Duodenal mucosa (tissue), 2 donors: Measurements from ENCODE around the gene UNC13B.

Experiments used
- H3K27ac ChIP-seq: one replicate; pipeline ENCODE4 v1.7.0; 2013; ENCODE audit warnings: low read depth, low read length
- H3K27me3 ChIP-seq, 2 donors: one replicate each; pipeline ENCODE4 v1.7.0; 2013; ENCODE audit warnings: low read length in 2 of 2, control low read depth in 1 of 2; ENCODE audit not compliant: insufficient read depth in 2 of 2, control insufficient read depth in 1 of 2
- H3K36me3 ChIP-seq, 2 donors: one replicate each; pipeline ENCODE4 v1.7.0; 2013; ENCODE audit warnings: low read length in 2 of 2, control low read depth in 1 of 2; ENCODE audit not compliant: insufficient read depth in 2 of 2, control insufficient read depth in 1 of 2
- H3K4me1 ChIP-seq, 2 donors: one replicate each; pipeline ENCODE4 v1.7.0; 2013; ENCODE audit warnings: low read length in 2 of 2, control low read depth in 1 of 2; ENCODE audit not compliant: insufficient read depth in 2 of 2, control insufficient read depth in 1 of 2
- H3K4me3 ChIP-seq, 2 donors: one replicate each; pipeline ENCODE4 v1.7.0; 2013; ENCODE audit warnings: low read length in 2 of 2, low read depth in 1 of 2
- H3K9ac ChIP-seq, 2 donors: one replicate each; pipeline ENCODE4 v1.7.0; 2013; ENCODE audit warnings: low read length in 2 of 2, low read depth in 1 of 2
- H3K9me3 ChIP-seq, 2 donors: one replicate each; pipeline ENCODE4 v1.7.0; 2013; ENCODE audit warnings: low read length in 2 of 2, control low read depth in 1 of 2; ENCODE audit not compliant: control insufficient read depth in 1 of 2

UNC13B gene

DNA sequence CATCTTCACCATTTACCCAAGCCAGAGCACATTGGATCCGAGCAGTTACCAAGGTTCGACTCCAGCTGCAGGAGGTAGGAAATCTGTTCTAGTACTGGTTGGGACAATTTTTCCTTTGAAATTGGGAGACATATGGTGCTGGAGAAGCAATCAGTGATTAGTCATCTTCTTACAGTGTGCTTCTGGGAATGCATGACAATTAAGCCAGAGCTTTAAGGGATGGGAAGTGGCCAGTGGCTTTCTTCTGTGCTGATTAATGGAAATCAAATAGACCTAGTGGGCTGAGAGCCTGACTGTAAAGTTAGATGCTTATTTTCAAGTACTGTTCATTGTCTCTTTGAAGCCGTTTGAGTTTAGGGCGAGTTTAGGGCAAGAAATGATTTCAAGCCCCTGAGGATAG is 152.1 kb downstream of the UNC13B start:
- no peaks in the 10 kb centered on the region for H3K27me3 ChIP-seq
- H3K4me3 ChIP-seq, result no peak overlapping the region
- no peak overlapping the region for H3K27ac ChIP-seq
- H3K9me3 ChIP-seq, result no peaks in the 10 kb centered on the region
- H3K4me1 ChIP-seq, result no peaks in the 10 kb centered on the region
- H3K9ac ChIP-seq, result no peak overlapping the region
- peaks cover 5 to 17% of the 10 kb centered on the region in 2 donors for H3K36me3 ChIP-seq

DNA sequence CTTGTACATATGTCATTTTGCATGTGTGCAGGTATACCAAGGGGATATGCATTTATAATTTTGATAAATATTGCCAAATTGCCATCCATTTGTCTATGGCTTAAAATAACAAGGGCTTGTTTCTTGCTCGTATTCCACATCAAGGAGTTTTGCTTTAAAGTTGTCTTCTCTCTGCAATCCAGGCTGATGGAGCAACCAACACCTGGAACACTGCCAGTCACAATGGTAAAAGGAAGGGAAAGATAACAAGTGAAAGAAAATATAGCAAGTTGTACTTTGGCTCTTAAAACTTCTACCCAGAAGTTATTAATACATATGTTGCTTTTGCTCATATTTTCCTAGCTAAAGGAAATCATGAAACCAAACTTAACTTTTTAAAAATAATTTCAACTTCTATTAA is 156.9 kb downstream of the UNC13B start:
- H3K27me3 ChIP-seq, result no peaks in the 10 kb centered on the region
- no peak overlapping the region for H3K4me3 ChIP-seq
- H3K9ac ChIP-seq, result no peak overlapping the region
- no peaks in the 10 kb centered on the region for H3K9me3 ChIP-seq
- no peak overlapping the region for H3K27ac ChIP-seq
- H3K36me3 ChIP-seq, result peaks cover 9 to 22% of the 10 kb centered on the region in 2 donors
- no peaks in the 10 kb centered on the region for H3K4me1 ChIP-seq

- Histone ChIP-seq H3K4me3 (no peak overlapping the region), H3K36me3 (peaks cover 4 to 31% of the 10 kb centered on the region in 2 donors), H3K27me3 (no peaks in the 10 kb centered on the region), H3K9me3 (no peaks in the 10 kb centered on the region), H3K27ac (no peak overlapping the region), H3K9ac (no peak overlapping the region), H3K4me1 (no peaks in the 10 kb centered on the region)
Observed at GRCh38 chr9:35322075-35322885, 160.5 kb downstream of the UNC13B start.

- Histone ChIP-seq H3K36me3 (peaks cover 4 to 27% of the 10 kb centered on the region in 2 donors), H3K4me3 (no peak overlapping the region), H3K27ac (no peak overlapping the region), H3K4me1 (no peaks in the 10 kb centered on the region), H3K9me3 (no peaks in the 10 kb centered on the region), H3K27me3 (no peaks in the 10 kb centered on the region), H3K9ac (no peak overlapping the region)
Observed at GRCh38 chr9:35324966-35325365, 163.2 kb downstream of the UNC13B start.

DNA sequence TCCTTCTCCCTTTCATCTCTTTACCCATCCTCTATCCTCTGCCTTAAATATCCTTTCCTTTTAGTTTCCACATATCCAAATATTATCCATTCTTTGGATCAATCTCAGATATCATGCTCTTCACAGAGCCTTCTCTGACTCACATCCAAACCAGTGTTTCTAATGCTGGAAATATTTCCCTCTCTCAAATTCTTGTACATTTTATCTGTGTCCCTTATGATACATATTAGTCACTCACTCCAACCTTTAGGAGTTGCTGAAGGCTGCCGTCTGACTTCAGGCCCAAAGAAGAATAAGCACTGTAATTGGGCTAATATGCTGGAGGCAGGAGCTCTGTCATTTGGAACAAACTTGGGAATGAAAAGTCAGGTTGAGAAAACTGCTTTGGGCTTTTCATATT is 171.7 kb downstream of the UNC13B start:
- Histone ChIP-seq H3K36me3 (peaks cover 0 to 4% of the 10 kb centered on the region in 2 donors), H3K27ac (no peak overlapping the region), H3K27me3 (no peaks in the 10 kb centered on the region), H3K9ac (no peak overlapping the region), H3K4me1 (peaks cover 4% of the 10 kb centered on the region in 2 donors), H3K4me3 (no peak overlapping the region), H3K9me3 (no peaks in the 10 kb centered on the region)

- Histone ChIP-seq H3K27ac (no peak overlapping the region), H3K4me3 (no peak overlapping the region)
Observed at GRCh38 chr9:35335164-35335563, 173.4 kb downstream of the UNC13B start.

GRCh38 chr9:35338086-35338485 is 176.3 kb downstream of the UNC13B start:
- Histone ChIP-seq H3K9me3 (no peaks in the 10 kb centered on the region), H3K27me3 (no peaks in the 10 kb centered on the region), H3K36me3 (peaks cover 0 to 18% of the 10 kb centered on the region in 2 donors), H3K4me1 (peaks cover 4 to 9% of the 10 kb centered on the region in 2 donors), H3K9ac (no peak overlapping the region), H3K4me3 (no peak overlapping the region), H3K27ac (no peak overlapping the region)

More at GRCh38 chr9:35335164-35335563, 173.4 kb downstream of the UNC13B start:
- Histone ChIP-seq H3K4me1 (peaks cover 4% of the 10 kb centered on the region in 2 donors), H3K9ac (no peak overlapping the region), H3K36me3 (peaks cover 0 to 13% of the 10 kb centered on the region in 2 donors), H3K9me3 (no peaks in the 10 kb centered on the region), H3K27me3 (no peaks in the 10 kb centered on the region)

- H3K36me3 ChIP-seq, result peaks cover 0 to 18% of the 10 kb centered on the region in 2 donors
- no peaks in the 10 kb centered on the region for H3K9me3 ChIP-seq
- peaks cover 4 to 9% of the 10 kb centered on the region in 2 donors for H3K4me1 ChIP-seq
- no peak overlapping the region for H3K9ac ChIP-seq
- no peaks in the 10 kb centered on the region for H3K27me3 ChIP-seq
- no peak overlapping the region for H3K4me3 ChIP-seq
- no peak overlapping the region for H3K27ac ChIP-seq
Observed at GRCh38 chr9:35338561-35339274, 176.9 kb downstream of the UNC13B start.

DNA sequence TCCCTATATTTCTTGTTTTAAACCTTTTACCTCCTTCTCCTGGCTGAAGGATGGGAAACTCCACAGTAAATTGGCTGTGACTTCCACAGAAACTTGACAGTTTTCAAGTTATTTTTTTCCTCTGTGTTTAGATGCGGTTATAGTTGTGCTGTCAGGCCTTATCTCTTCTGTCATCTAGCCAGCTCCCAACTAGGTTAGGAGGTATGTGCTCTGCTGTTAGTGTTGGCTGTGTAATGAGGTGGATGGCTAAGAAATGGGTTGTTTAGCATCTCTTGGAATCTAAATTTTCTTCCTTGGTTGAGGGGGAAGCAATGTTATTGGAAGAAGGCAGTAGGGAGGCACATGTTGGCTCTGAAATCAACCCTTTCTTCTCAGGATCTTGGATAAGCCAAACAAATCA is 178.2 kb downstream of the UNC13B start:
- no peaks in the 10 kb centered on the region for H3K9me3 ChIP-seq

GRCh38 chr9:35341021-35341420 is 179.2 kb downstream of the UNC13B start:
- no peaks in the 10 kb centered on the region for H3K9me3 ChIP-seq
- H3K27ac ChIP-seq, result no peak overlapping the region
- H3K4me1 ChIP-seq, result peaks cover 4 to 9% of the 10 kb centered on the region in 2 donors
- no peak overlapping the region for H3K4me3 ChIP-seq
- H3K27me3 ChIP-seq, result no peaks in the 10 kb centered on the region
- H3K36me3 ChIP-seq, result peaks cover 0 to 18% of the 10 kb centered on the region in 2 donors
- no peak overlapping the region for H3K9ac ChIP-seq

More for the DNA sequence above, 178.2 kb downstream of the UNC13B start:
- H3K27ac ChIP-seq, result no peak overlapping the region
- H3K4me1 ChIP-seq, result peaks cover 4 to 9% of the 10 kb centered on the region in 2 donors
- no peak overlapping the region for H3K4me3 ChIP-seq
- H3K36me3 ChIP-seq, result peaks cover 0 to 18% of the 10 kb centered on the region in 2 donors
- H3K9ac ChIP-seq, result no peak overlapping the region
- no peaks in the 10 kb centered on the region for H3K27me3 ChIP-seq
